Measurements from ENCODE around the gene RPRD1B.

RPRD1B gene

GRCh38 chr20:38043512-38044300, 10.2 kb downstream of the RPRD1B start:
- peak; percentile 42 for DNase-seq

GRCh38 chr20:38044685-38045084, 11.1 kb downstream of the RPRD1B start:
- DNase-seq, result no peak

- DNase-seq, result no peak
Observed at GRCh38 chr20:38046572-38046971, 13.0 kb downstream of the RPRD1B start.

DNA sequence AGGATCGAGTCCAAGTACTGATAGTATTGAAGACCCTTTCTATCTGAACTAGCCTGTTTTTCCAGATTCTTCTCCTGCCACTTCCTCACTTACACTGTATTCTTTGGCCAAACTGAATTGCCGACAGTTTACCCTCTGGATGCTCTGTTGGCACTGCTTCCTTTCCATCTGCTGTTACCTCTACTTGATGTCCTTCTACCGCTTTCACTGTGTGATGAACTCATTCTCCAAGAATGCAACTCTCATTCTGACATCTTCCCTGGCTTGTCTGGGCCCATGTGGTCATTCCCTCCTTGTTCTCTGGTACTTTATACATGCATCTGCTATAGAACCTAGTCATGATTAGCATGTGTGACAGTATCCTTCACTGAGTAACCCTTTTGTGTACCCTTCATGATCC, 16.3 kb downstream of the RPRD1B start:
- peak; percentile 12 for DNase-seq

GRCh38 chr20:38050686-38051085, 17.1 kb downstream of the RPRD1B start:
- no peak for DNase-seq

GRCh38 chr20:38052870-38053269, 19.3 kb downstream of the RPRD1B start:
- DNase-seq, result no peak

DNA sequence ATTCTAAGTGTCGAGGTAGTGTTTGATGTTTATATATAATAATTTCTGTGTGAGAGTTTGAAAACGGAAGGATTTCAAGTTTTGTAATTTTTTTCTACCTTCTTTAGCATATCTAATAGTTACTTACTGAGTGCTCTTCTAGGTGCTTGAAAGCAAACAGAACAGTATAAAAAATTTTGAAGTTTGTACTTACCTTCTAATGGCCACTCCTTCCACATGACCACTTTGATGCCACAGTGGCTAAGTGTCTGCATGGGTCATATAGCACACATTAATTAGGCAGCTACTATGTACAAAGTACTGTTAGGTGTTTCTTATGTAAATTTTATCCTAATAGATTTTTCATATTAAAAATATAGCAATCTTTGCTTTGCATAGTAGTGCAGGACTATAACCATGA, 21.1 kb downstream of the RPRD1B start:
- DNase-seq, result no peak

GRCh38 chr20:38055294-38055693, 21.7 kb downstream of the RPRD1B start:
- DNase-seq, result no peak

GRCh38 chr20:38055848-38056247, 22.3 kb downstream of the RPRD1B start:
- DNase-seq, result no peak

GRCh38 chr20:38057351-38057972, 23.9 kb downstream of the RPRD1B start:
- DNase-seq, result peak; percentile 60

DNA sequence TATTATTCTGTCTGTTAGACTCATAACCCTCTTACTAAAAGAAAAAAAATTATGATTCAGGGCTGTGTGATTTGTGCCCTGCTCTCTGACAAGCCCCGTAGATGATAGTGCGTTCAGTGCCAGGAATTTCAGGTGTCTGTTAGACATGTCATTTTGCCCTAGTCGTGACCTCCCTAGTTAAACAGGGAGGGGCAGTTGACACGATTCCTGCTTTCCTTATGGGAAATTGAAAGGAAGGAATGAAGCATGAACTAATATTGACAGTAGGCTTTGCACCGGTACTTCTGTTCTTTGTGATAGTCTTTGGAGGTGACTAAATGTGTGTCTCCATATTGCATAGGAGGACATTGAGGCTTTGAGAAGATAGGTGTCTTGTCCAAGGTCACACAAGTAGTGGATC, 26.3 kb downstream of the RPRD1B start:
- no peak for DNase-seq

DNA sequence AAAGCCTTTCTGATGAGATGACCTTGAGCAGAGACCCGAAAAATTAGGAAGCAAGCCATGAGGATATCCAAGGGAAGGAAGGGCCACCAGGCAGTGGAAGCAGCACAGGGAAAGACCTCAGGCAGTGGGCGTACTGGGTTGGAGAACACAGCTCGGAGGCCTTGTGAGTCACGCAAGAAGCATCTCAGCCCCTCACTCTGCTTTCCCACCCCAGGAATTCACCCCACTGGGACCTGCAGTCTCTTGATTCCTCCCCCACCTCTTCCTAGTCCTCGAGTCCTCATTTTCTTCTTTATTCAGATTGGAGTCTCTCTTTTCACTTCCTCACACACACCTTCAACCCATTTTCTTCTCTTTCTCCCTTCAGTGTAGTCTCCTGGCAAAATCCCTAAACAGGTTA, 27.0 kb downstream of the RPRD1B start:
- no peak for DNase-seq

- no peak for DNase-seq
Observed at GRCh38 chr20:38061109-38061508, 27.6 kb downstream of the RPRD1B start.

- no peak for DNase-seq
Observed at GRCh38 chr20:38062890-38063289, 29.3 kb downstream of the RPRD1B start.

DNA sequence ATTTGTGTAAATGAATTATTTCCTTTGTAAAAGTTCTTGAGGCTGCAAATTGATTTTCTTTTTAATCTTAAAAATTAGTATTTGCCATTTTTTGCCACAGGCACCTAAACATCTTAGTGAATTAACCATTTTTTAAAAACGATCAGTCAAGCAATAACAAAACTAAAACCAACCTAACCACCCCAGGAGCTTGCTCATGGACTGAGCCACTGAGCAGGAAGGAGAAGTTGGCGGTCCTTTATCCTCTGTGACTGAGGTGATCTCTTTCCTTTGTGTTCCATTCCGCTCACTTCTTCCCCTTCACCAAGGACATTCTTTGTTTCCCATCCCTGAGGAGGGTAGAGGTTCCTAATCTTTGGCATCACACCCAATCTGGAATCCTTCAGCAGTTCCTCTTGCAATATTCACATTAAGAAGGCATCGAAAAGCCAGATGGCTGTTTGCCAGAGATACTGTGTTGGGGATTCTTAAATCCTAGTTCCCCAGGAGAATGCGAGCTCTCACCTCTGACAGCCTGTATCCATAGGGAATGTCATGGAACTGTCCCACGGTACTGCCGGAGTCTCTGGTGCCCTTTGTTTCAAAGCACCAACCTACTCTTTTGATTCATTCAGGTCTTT, 30.5 kb downstream of the RPRD1B start:
- DNase-seq, result no peak

DNA sequence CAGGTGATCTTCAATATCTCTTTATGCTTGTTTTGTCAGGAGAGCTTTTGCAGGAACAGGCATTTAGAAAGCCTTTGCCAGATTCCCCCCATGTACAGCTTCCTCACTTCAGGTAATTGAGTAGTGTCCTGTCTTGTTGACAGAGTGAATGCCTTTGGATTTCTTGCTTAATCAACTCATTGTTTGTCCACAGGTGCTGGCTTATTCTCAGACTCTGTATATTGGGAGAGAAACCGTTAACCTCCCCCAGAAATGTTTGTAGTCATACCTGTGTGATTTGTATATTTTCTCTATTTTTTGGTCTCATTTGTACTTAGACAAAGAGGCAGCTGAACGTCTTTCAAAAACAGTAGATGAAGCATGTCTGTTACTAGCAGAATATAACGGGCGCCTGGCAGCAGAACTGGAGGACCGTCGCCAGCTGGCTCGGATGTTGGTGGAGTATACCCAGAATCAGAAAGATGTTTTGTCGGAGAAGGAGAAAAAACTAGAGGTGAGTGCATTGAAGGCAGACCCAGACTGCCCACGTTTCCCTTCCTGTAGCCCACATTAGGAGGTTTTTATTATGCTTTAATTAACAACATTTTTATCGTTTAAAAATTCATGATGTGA, 32.3 kb downstream of the RPRD1B start:
- no peak for DNase-seq

DNA sequence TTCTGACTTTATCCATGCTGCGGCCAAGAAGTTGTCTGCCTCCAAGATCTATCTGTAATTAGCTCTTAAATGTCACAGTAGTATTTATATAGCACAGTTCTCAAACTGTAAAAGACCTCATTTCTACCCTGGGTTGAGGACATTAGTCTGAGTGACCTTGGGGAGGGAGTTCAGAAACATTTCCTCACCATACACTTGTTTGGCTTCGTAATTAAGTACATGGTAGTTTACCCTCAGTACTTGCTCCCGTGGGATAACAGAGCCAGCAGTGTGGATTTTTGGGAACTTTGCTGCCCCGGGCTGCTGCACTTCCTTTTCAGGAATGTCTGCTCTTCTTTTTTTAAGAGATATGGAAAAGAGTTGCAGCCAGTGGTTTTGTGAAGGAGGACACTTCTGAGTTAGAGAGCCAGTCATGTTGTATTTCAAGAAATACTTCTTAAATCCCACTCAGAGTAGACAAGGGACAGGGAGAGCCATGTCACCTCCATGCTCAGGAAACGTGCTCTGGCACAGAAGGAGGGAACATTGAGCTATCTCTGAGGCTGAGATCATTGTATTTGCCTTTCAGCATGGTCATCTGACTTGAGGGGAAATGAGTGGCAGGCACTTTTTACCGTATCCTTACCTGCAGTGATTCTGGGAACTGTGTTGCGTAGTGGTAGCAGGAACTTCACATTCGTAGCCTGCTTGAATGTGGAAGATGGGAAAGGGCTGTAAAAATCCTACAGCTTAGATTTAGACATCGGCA, 33.6 kb downstream of the RPRD1B start:
- no peak for DNase-seq

DNA sequence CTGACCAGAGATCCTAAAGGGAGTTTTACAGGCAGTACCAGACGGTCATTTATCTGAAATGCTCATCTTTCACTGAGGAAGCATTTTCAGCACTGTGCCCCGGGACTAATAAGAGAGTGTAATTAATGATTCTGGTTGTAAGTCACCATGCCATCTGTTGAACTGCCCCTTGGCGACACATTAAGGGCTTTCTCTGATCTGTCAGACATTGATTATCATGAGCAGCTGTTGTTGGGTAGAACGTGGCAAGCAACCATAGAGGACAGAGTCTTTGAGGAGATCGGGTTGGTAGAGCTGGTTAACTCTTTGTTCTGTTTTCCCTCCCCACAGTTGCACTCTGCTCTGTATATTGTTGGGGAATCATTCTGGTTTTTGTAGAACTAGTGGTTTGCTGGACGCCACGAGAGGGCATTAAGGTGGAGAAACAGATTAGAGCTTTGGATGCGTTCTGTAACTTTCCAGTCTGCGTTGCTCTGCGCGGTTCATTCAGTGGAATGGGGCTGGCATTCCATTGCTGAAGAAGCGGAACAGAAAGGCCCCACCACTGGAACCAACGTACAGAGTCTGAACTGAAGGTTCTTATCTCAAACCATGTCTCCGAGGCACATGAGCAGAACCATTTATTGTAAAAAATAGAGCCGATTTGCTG, 34.3 kb downstream of the RPRD1B start:
- no peak for DNase-seq

GRCh38 chr20:38072898-38073297, 39.4 kb downstream of the RPRD1B start:
- no peak for DNase-seq

GRCh38 chr20:38073307-38074071, 39.9 kb downstream of the RPRD1B start:
- DNase-seq, result peak; percentile 8

GRCh38 chr20:38075161-38075998, 41.8 kb downstream of the RPRD1B start:
- DNase-seq, result no peak
